H7 (cell line): ENCODE measurements around the gene LMNTD2. TPM values are rescaled to one million over a fixed set of nuclear protein-coding genes. Genes with fewer than 3 reads are reported as not detected.

ENCODE experiments used
- DNase-seq: peaks from one replicate; pipeline ENCODE4 v3.0.0; 2012
- H3K27me3 ChIP-seq: 2 replicates; pipeline ENCODE4 v1.6.0; 2011; ENCODE audit warnings: mild to moderate bottlenecking, low read length; ENCODE audit not compliant: control insufficient read depth, insufficient read depth
- H3K36me3 ChIP-seq: replicated peaks from 2 replicates; pipeline ENCODE4 v1.5.1; 2011; ENCODE audit warnings: low read length; ENCODE audit not compliant: control insufficient read depth, insufficient read depth
- H3K4me3 ChIP-seq: 2 replicates; pipeline ENCODE4 v1.5.1; 2011; ENCODE audit warnings: low read depth, mild to moderate bottlenecking, control low read depth, low read length, moderate library complexity; ENCODE audit not compliant: insufficient read depth
- total RNA-seq: library from RNA; depleted of rRNA; stranded (reverse); fragments of >200 nt; shearing (Covaris generic); gene quantifications from 2 replicates; pipeline ENCODE4 v1.2.3, GENCODE V29; 2014

Gene LMNTD2
- total RNA-seq, 1 experiment from 2014 or later = 4.0 TPM

DNA sequence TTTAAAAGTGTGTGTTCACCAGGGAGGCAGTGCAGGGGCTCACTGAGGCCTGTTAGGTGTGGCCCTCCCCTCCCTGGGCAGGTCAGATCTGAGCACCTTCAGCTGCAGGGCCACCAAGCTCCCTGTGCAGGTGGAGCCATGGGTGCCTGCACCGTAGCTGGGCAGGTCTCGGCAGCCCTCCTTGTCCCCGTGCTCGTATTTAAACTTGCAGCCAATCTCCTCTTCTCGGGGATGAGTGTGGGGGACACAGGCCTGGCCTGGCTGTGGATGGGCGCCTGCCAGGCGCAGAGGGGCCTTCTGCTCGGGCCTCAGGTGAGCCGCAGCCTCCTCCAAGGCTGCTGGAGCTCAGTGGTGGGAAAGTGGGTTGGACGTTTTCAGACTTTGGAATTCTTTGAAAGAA is 34.9 kb upstream of the LMNTD2 start:
- Histone ChIP-seq H3K36me3 (peaks cover 28% of the 10 kb centered on the region), H3K4me3 (no peak overlapping the region), H3K27me3 (no peaks in the 10 kb centered on the region)
- DNase-seq = no peak

DNA sequence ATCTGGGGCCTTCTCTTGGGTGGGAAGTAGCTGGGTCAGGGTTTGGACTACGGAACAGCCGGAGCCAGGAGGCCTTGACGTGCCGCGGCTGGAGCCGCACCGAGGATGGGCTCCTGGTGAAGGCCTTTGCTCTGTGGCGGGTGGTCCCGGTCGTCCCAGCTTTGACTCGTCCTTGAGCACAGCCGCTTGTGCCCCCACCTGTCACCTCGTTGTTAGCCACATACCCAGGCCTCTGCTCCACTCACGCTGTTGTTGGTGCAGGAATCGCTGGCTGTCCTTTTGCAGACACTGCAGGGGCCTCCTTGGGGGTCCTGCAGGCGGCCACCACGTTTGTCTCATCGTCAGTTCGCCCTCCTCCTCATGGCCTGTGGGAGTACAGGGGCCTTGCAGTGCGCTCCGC is 32.8 kb upstream of the LMNTD2 start:
- H3K27me3 ChIP-seq = no peaks in the 10 kb centered on the region
- H3K4me3 ChIP-seq = no peak overlapping the region
- no peak for DNase-seq
- H3K36me3 ChIP-seq = peaks cover 31% of the 10 kb centered on the region

DNA sequence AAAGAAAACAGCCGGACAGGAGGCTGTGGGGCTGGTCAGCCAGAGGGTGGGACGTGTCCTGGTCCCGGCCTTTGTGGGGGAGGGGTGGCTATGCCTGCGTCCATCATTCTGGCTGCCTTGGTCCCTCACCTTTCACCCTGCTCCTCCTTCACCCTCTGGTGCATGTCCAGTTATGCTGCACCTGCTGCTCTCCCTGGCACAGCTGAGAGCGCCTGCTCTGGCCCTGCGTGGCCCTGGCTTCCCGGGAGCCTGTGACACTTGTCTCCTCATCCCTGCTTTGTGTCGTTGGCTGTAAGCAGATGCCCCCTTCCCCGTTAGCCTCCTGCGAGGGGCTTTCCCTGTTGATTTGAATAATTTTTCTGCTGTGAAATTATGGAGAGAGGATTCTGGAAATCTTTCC is 32.4 kb upstream of the LMNTD2 start:
- no peaks in the 10 kb centered on the region for H3K27me3 ChIP-seq
- DNase-seq = no peak
- H3K4me3 ChIP-seq = no peak overlapping the region
- peaks cover 33% of the 10 kb centered on the region for H3K36me3 ChIP-seq

- H3K27me3 ChIP-seq = no peaks in the 10 kb centered on the region
- H3K4me3 ChIP-seq = no peak overlapping the region
- no peak for DNase-seq
- peaks cover 34% of the 10 kb centered on the region for H3K36me3 ChIP-seq
Observed at GRCh38 chr11:592501-592900, 32.0 kb upstream of the LMNTD2 start.

DNA sequence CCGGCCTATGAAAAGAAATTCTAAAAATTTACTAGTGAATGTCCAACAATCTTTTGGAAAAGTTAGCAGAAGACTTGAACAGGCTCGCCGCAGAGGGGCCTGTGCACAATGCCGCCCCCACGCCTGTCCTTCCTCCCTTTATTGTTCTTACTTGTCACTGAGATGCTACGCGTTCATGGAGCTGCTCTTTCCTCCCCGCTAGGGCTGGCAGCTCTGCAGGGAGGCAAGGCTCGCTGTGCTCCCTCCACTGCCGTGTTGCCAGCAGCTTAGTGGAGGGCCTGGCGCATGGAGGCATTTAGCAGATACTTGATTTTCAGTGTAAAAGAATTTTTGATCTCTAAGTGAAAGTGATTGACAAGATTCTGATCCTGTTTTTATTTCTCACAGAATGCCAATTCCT is 30.5 kb upstream of the LMNTD2 start:
- H3K36me3 ChIP-seq = peaks cover 37% of the 10 kb centered on the region
- no peak for DNase-seq
- no peaks in the 10 kb centered on the region for H3K27me3 ChIP-seq
- no peak overlapping the region for H3K4me3 ChIP-seq

GRCh38 chr11:589798-590197 is 29.3 kb upstream of the LMNTD2 start:
- DNase-seq = no peak
- Histone ChIP-seq H3K36me3 (peaks cover 36% of the 10 kb centered on the region), H3K4me3 (no peak overlapping the region), H3K27me3 (no peaks in the 10 kb centered on the region)

DNA sequence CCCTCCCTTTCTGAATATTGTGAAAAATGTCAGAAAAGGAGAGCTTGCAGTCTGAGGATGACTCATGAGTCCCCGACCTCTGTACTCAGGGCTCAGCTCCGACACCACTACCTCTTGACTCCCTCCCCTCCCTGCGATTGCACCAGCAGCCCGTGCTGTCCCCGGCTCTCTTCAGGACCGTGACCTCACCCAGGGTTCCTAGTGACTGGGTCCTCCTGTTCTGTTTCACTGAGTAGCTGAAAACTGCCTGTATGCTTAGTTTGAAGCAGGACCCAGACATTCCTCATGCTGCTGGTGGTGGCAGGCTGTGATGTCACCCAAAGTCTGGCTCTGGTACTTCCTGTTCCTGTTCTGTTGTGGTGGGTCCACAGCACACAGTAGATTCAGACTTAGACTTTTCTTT is 27.4 kb upstream of the LMNTD2 start:
- Histone ChIP-seq H3K27me3 (no peaks in the 10 kb centered on the region), H3K36me3 (peaks cover 39% of the 10 kb centered on the region), H3K4me3 (no peak overlapping the region)
- DNase-seq = no peak

GRCh38 chr11:587546-587945 is 27.0 kb upstream of the LMNTD2 start:
- DNase-seq = no peak
- H3K27me3 ChIP-seq = no peaks in the 10 kb centered on the region
- no peak overlapping the region for H3K4me3 ChIP-seq
- H3K36me3 ChIP-seq = peaks cover 36% of the 10 kb centered on the region

DNA sequence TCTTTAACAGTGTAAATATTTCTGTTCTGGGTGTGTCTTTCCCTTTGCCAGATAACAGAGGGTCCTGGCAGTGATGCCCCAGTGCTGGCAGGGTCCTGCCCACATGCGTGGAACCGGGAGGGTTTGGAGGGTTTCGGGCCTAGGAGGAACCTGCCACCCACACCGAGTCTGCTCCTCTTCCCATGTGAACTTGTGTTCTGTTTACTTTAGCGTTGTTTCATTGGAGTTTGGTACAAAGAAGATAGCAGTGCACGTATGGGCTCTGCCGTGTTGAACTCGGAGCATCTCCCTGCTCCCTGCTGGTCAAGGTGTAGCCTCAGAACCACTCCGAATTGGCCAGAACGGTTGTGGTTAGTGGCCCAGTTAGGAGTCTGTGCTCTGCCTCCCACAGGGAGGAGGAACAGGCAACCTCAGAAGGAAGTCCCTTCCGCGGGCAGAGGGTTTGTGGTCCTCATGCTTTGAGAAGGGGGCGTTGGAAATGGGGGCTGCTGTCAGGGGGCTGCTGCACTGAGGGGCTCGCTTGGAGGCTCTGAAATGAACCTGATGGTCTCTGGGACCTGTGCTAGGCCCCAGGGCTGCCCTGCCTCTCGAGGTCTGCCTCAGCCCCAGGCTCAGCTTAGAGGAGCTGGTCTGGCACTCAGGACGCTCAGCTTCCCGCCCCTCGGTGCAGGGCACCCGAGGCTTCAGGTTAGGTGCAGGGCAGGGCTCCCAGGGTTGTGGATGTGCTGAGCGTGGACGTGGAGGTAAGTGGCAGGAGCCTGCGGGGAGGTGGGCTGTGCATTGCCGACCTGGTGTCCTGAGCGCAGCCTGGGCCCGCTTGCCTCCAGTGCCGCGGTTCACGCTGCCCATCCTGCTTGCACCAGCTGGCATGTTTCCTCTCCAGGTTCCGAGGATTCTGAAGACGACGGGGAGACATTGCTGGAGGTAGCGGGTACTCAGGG is 26.1 kb upstream of the LMNTD2 start:
- DNase-seq = no peak
- no peaks in the 10 kb centered on the region for H3K27me3 ChIP-seq
- peaks cover 36% of the 10 kb centered on the region for H3K36me3 ChIP-seq

DNA sequence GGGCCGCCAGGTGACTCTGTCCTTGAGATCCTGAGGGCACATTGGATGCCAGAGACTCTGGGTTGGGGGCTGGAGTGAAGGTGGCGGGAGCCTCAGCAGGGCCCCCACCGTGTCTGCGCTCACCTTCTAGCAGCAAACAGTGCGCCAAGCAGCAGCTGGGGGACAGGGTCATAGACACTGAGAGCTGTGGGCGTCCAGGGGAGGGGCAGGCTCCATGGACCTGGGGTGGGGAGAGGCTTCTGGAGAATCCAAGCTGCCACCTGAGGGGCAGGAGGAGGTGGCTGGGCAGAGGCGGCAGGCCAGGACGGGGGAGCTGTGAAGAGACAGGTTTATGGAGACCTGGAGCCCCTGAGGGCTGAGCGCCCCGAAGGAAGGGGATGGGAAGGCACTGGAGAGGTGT is 23.7 kb upstream of the LMNTD2 start:
- H3K36me3 ChIP-seq = peaks cover 29% of the 10 kb centered on the region
- no peak for DNase-seq
- no peak overlapping the region for H3K4me3 ChIP-seq
- no peaks in the 10 kb centered on the region for H3K27me3 ChIP-seq

More for the DNA sequence above, 26.1 kb upstream of the LMNTD2 start:
- H3K4me3 ChIP-seq = no peak overlapping the region

- Histone ChIP-seq H3K36me3 (peaks cover 17% of the 10 kb centered on the region), H3K27me3 (no peaks in the 10 kb centered on the region), H3K4me3 (no peak overlapping the region)
- DNase-seq = no peak
Observed at GRCh38 chr11:581752-582151, 21.2 kb upstream of the LMNTD2 start.

DNA sequence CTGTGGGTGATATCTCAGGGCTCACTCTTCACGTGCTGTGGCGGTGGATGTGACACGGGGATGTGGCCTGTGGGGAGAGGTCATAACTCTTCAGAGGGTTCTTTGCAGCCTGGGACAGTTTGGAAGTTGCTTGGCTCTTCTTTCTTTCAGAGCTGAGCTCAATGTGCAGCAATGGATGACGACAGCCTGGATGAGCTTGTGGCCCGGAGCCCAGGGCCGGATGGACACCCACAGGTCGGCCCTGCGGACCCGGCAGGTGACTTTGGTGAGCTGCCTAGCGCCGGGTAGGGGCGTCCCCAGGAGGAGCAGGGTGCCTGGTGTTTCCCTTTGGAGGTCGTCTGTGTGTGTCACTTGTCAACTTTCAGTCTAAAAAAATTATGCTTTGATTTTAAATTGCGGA is 20.8 kb upstream of the LMNTD2 start:
- Histone ChIP-seq H3K27me3 (no peaks in the 10 kb centered on the region), H3K4me3 (no peak overlapping the region), H3K36me3 (peaks cover 16% of the 10 kb centered on the region)
- DNase-seq = no peak

GRCh38 chr11:579830-580601 is 19.5 kb upstream of the LMNTD2 start:
- Histone ChIP-seq H3K4me3 (no peak overlapping the region), H3K27me3 (peaks cover 6% of the 10 kb centered on the region), H3K36me3 (peaks cover 13% of the 10 kb centered on the region)
- no peak for DNase-seq

- Histone ChIP-seq H3K4me3 (no peak overlapping the region), H3K36me3 (peaks cover 8% of the 10 kb centered on the region), H3K27me3 (peaks cover 15% of the 10 kb centered on the region)
- DNase-seq = no peak
Observed at GRCh38 chr11:578276-579035, 17.9 kb upstream of the LMNTD2 start.
